Tibial artery (tissue), 4 donors: Measurements from ENCODE around the gene SRM.
"Not testable (repeated sequence)": the region's sequence is repeated elsewhere in the genome, so short reads cannot be mapped to it uniquely, and the experiment has no call there.

Source experiments
- DNase-seq, 2 donors: peaks; one replicate each; pipeline ENCODE4 v3.0.0-alpha.2; 2019
- H3K27ac ChIP-seq, 2 donors: fragments of 200-600 bp; sonication (generic) in 1 of 2; 1 replicate in 1 of 2; 2 replicates in 1 of 2; pipeline ENCODE4 v1.5.1; 2018 to 2019; ENCODE audit warnings: mild to moderate bottlenecking in 1 of 2
- H3K27me3 ChIP-seq, 2 donors: fragments of 200-600 bp; sonication (generic) in 1 of 2; one replicate each; pipeline versions ENCODE4 v1.5.1 to v1.6.0; 2016 to 2019
- H3K36me3 ChIP-seq, 3 donors: fragments of 200-600 bp; sonication (generic) in 2 of 3; one replicate each; pipeline ENCODE4 v1.5.1; 2016 to 2019; ENCODE audit warnings: mild to moderate bottlenecking in 2 of 3
- H3K4me1 ChIP-seq, 4 donors: fragments of 200-600 bp; sonication (generic) in 2 of 4; 1 replicate in 3 of 4; 2 replicates in 1 of 4; pipeline ENCODE4 v1.5.1; 2016 to 2019
- H3K4me3 ChIP-seq, 2 donors: fragments of 200-600 bp; sonication (generic) in 1 of 2; 1 replicate in 1 of 2; 2 replicates in 1 of 2; pipeline ENCODE4 v1.5.1; 2018 to 2019; ENCODE audit warnings: mild to moderate bottlenecking in 2 of 2
- H3K9me3 ChIP-seq, 3 donors: fragments of 200-600 bp; sonication (generic) in 1 of 3; one replicate each; pipeline ENCODE4 v1.5.1; 2016 to 2019
- CTCF ChIP-seq, 2 experiments: fragments of 200-600 bp in 1 of 2; fragments of 450-650 bp in 1 of 2; IDR thresholded peaks; one replicate each; pipeline ENCODE4 v1.5.1; 2017 to 2019; ENCODE audit warnings: antibody characterized with exemption in 2 of 2, mild to moderate bottlenecking in 1 of 2, moderate library complexity in 1 of 2
- intact Hi-C: fragments of 100-400 bp; cut with DNase I; formaldehyde crosslinking; loops from one replicate; pipeline ENCODE4 v1.15.0; 2023; ENCODE audit warnings: low total_unique reads

Gene SRM

DNA sequence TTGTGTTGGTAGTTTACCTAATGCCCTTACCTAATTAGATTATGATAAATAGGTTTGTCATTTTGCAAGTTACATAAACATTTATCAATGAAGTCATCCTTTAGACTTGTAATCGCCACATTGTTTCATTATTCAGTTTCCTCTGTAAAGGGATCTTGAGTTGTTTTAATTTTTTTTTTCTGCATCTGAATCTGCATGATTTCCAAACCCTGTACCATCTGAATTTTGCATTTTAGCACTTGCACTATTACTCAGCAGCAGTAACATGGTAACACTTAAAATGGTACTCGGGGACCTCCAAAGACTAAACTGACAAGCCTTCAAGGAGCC, 35.0 kb downstream of the SRM start:
- no peaks in the 10 kb centered on the region for H3K9me3 ChIP-seq
- H3K27ac ChIP-seq, result no peak overlapping the region
- intact Hi-C loops, result no loop called here
- DNase-seq, result no peak
- no peak overlapping the region for H3K4me3 ChIP-seq
- H3K4me1 ChIP-seq, result peaks cover 0 to 7% (median 4%) of the 10 kb centered on the region in 4 donors
- no peaks in the 10 kb centered on the region for H3K27me3 ChIP-seq
- H3K36me3 ChIP-seq, result peaks cover 74 to 85% (median 77%) of the 10 kb centered on the region in 3 donors
- no peak for TF ChIP-seq CTCF (IDR thresholded peaks at IDR 0.05)

DNA sequence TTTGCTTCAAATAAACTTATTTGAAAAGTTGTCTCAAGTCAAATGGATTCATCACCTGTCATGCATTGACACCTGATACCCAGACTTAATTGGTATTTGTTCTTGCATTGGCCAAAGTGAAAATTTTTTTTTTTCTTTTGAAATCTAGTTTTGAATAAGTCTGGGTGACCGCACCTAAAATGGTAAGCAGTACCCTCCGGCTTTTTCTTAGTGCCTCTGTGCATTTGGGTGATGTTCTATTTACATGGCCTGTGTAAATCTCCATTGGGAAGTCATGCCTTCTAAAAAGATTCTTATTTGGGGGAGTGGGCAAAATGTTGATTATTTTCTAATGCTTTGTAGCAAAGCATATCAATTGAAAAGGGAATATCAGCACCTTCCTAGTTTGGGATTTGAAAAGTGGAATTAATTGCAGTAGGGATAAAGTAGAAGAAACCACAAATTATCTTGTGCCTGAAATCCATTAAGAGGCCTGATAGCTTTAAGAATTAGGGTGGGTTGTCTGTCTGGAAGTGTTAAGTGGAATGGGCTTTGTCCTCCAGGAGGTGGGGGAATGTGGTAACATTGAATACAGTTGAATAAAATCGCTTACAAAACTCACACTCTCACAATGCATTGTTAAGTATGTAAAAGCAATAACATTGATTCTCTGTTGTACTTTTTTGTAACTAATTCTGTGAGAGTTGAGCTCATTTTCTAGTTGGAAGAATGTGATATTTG, 35.5 kb downstream of the SRM start:
- Histone ChIP-seq H3K27me3 (no peaks in the 10 kb centered on the region), H3K9me3 (no peaks in the 10 kb centered on the region), H3K4me1 (peaks cover 0 to 2% (median under 1%) of the 10 kb centered on the region in 4 donors), H3K4me3 (no peak overlapping the region), H3K36me3 (peaks cover 77 to 87% (median 83%) of the 10 kb centered on the region in 3 donors), H3K27ac (no peak overlapping the region)
- no peak for TF ChIP-seq CTCF (IDR thresholded peaks at IDR 0.05)
- intact Hi-C loops, result no loop called here
- DNase-seq, result no peak

GRCh38 chr1:11023201-11023600, 36.6 kb downstream of the SRM start:
- H3K36me3 ChIP-seq, result peaks cover 89 to 93% (median 93%) of the 10 kb centered on the region in 3 donors
- no peaks in the 10 kb centered on the region for H3K27me3 ChIP-seq
- no peak for TF ChIP-seq CTCF (IDR thresholded peaks at IDR 0.05)
- no peak overlapping the region for H3K4me3 ChIP-seq
- intact Hi-C loops, result no loop called here
- no peak overlapping the region for H3K27ac ChIP-seq
- no peak for DNase-seq
- no peaks in the 10 kb centered on the region for H3K9me3 ChIP-seq
- peaks cover 0 to 3% (median 0%) of the 10 kb centered on the region in 4 donors for H3K4me1 ChIP-seq

DNA sequence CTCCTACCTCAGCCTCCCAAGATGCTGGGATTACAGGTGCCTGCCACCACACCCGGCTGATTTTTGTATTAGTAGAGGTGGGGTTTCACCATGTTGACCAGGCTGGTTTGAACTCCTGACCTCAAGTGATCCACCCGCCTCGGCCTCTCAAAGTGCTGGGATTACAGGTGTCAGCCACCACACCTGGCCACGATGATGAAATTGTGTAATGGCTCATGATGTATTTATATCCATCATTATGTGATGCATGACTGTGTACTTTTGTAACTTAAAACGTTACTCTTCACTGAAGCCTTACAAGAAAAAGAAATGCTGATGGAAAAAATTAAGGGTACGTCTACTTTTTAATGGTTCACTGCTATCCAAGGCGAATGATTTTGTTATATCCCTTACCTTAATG, 39.8 kb downstream of the SRM start:
- Histone ChIP-seq H3K36me3 (peaks cover 93 to 100% (median 99%) of the 10 kb centered on the region in 3 donors), H3K4me3 (no peak overlapping the region), H3K4me1 (peaks cover 0 to 18% (median 14%) of the 10 kb centered on the region in 4 donors), H3K27ac (no peak overlapping the region), H3K27me3 (no peaks in the 10 kb centered on the region), H3K9me3 (no peaks in the 10 kb centered on the region)
- intact Hi-C loops, result no loop called here
- no peak for TF ChIP-seq CTCF (IDR thresholded peaks at IDR 0.05)
- DNase-seq, result no peak

DNA sequence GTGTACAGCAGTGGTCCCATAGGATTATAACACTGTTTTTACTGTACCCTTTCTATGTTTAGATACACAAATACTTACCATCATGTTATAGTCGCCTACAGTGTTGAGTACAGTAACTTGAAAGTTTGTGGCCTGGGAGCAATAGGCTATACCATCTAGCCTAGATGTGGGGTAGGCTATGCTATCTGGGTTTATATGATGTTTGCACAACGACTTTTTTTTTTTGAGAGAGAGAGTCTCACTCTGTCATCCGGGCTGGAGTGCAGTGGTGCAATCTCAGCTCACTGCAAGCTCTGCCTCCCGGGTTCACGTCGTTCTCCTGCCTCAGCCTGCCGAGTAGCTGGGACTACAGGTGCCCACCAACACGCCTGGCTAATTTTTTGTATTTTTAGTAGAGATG, 40.5 kb downstream of the SRM start:
- Histone ChIP-seq H3K36me3 (peaks cover 93 to 100% (median 99%) of the 10 kb centered on the region in 3 donors), H3K4me1 (peaks cover 0 to 24% (median 20%) of the 10 kb centered on the region in 4 donors)
- H3K4me3 ChIP-seq, H3K27ac ChIP-seq, H3K27me3 ChIP-seq, DNase-seq, H3K9me3 ChIP-seq, intact Hi-C loops: not testable (repeated sequence)

- no peaks in the 10 kb centered on the region for H3K27me3 ChIP-seq
- peaks cover 0 to 40% (median 31%) of the 10 kb centered on the region in 4 donors for H3K4me1 ChIP-seq
- DNase-seq, result no peak
- peak overlapping the region; percentile 87 to 96 for H3K27ac ChIP-seq
- peaks cover 41 to 46% (median 44%) of the 10 kb centered on the region in 3 donors for H3K36me3 ChIP-seq
- no peaks in the 10 kb centered on the region for H3K9me3 ChIP-seq
- no peak for TF ChIP-seq CTCF (IDR thresholded peaks at IDR 0.05)
- intact Hi-C loops, result loop anchor here (5.0 kb wide), 1 partner anchor 1101 kb away; the partner anchor contains the start of gene CTNNBIP1
- peak overlapping the region; percentile 77 to 97 for H3K4me3 ChIP-seq
These were observed 46.7 kb downstream of the SRM start for GRCh38 chr1:11013160-11013531.
